Activated CD4-positive, alpha-beta memory T cell treated with anti-CD3 and anti-CD28 coated beads, Interleukin-2, amount 10 ng/mL, durations not matched to agents 7 days and 5 days (primary cell): ENCODE data around the gene TUBG1. TPM values are rescaled to one million over a fixed set of nuclear protein-coding genes. Genes with fewer than 3 reads are reported as not detected.
"Not testable (repeated sequence)": the region's sequence is repeated elsewhere in the genome, so short reads cannot be mapped to it uniquely, and the experiment has no call there.

Source experiments
- CTCF ChIA-PET: fragments of 350-600 bp; sonication (Branson Sonifier 250); formaldehyde crosslinking; loops from one replicate; lab custom pipeline; 2021; ENCODE audit warnings: antibody characterized with exemption, inconsistent platforms; lab: Charles Lee
- POLR2A ChIA-PET: fragments of 350-600 bp; sonication (Branson Sonifier 250); formaldehyde crosslinking; loops from one replicate; lab custom pipeline; 2021; ENCODE audit warnings: antibody characterized with exemption; lab: Charles Lee
- DNase-seq: peaks from one replicate; pipeline ENCODE4 v3.0.0-alpha.2; 2020
- H3K27ac Mint-ChIP-seq: one replicate; pipeline ENCODE4 v1.8.0; 2021; ENCODE audit warnings: mild to moderate bottlenecking, mixed read lengths
- H3K27me3 Mint-ChIP-seq: one replicate; pipeline ENCODE4 v1.8.0; 2021; ENCODE audit warnings: mixed read lengths
- H3K36me3 Mint-ChIP-seq: one replicate; pipeline ENCODE4 v1.8.0; 2021; ENCODE audit warnings: low read depth, mixed read lengths
- H3K4me1 Mint-ChIP-seq: one replicate; pipeline ENCODE4 v1.8.0; 2021; ENCODE audit warnings: mixed read lengths
- H3K4me3 Mint-ChIP-seq: one replicate; pipeline ENCODE4 v1.8.0; 2021; ENCODE audit warnings: mild to moderate bottlenecking, mixed read lengths
- H3K9me3 Mint-ChIP-seq: one replicate; pipeline ENCODE4 v1.8.0; 2021; ENCODE audit warnings: mixed read lengths
- total RNA-seq, 2 experiments: library from RNA; stranded (reverse); gene quantifications; one replicate each; pipeline ENCODE4 v1.2.3, GENCODE V29; 2021

TUBG1 gene
- total RNA-seq, 2 experiments from 2014 or later, result 53.3 to 56.3 TPM

GRCh38 chr17:42609814-42610801 is 625 bp downstream of the TUBG1 start:
- H3K9me3 Mint-ChIP-seq, DNase-seq, H3K27me3 Mint-ChIP-seq: not testable (repeated sequence)
- Mint-ChIP-seq H3K27ac (peak overlapping the region; percentile 91), H3K4me1 (peaks cover 36% of the 10 kb centered on the region), H3K36me3 (peaks cover 49% of the 10 kb centered on the region), H3K4me3 (peak overlapping the region; percentile 99)
- ChIA-PET CTCF (interaction anchor here (0.6 to 6.0 kb wide), 8 partner anchors 14 to 215 kb away, joined by 3 to 70 read pairs (median 3); partner anchors contain the start of genes PLEKHH3 and PSMC3IP), POLR2A (interaction anchor here (0.6 to 3.4 kb wide), 17 partner anchors 10 to 705 kb away, joined by 3 to 41 read pairs (median 4); partner anchors contain the start of genes BECN1, KCNH4, MLX and NAGLU)

GRCh38 chr17:42612013-42612412 is 2.5 kb downstream of the TUBG1 start:
- Mint-ChIP-seq H3K4me3 (no peak overlapping the region), H3K9me3 (no peaks in the 10 kb centered on the region), H3K27me3 (no peaks in the 10 kb centered on the region), H3K4me1 (peaks cover 18% of the 10 kb centered on the region), H3K36me3 (peaks cover 47% of the 10 kb centered on the region), H3K27ac (no peak overlapping the region)
- DNase-seq, result no peak
- ChIA-PET CTCF (no interaction called here), POLR2A (no interaction called here)

GRCh38 chr17:42613699-42614295 is 4.3 kb downstream of the TUBG1 start:
- Mint-ChIP-seq H3K9me3 (no peaks in the 10 kb centered on the region), H3K27ac (no peak overlapping the region), H3K4me1 (peaks cover 15% of the 10 kb centered on the region), H3K4me3 (no peak overlapping the region), H3K27me3 (no peaks in the 10 kb centered on the region), H3K36me3 (peaks cover 45% of the 10 kb centered on the region)
- CTCF ChIA-PET, result no interaction called here
- DNase-seq, result no peak
- POLR2A ChIA-PET, result interaction anchor here (0.9 to 1.0 kb wide), 2 partner anchors 36 to 69 kb away, joined by 3 read pairs; partner anchors contain the start of gene PSMC3IP

GRCh38 chr17:42617956-42618431 is 8.5 kb downstream of the TUBG1 start:
- H3K27me3 Mint-ChIP-seq, result no peaks in the 10 kb centered on the region
- no peaks in the 10 kb centered on the region for H3K9me3 Mint-ChIP-seq
- ChIA-PET CTCF (no interaction called here), POLR2A (interaction anchor here (1.0 kb wide), 1 partner anchor 11 kb away, joined by 3 read pairs; no protein-coding TSS in a partner anchor)
- peaks cover 12% of the 10 kb centered on the region for H3K4me1 Mint-ChIP-seq
- no peak overlapping the region for H3K27ac Mint-ChIP-seq
- DNase-seq, result no peak
- H3K4me3 Mint-ChIP-seq, result no peak overlapping the region
- peaks cover 25% of the 10 kb centered on the region for H3K36me3 Mint-ChIP-seq

- Mint-ChIP-seq H3K4me3 (no peak overlapping the region), H3K36me3 (peaks cover 22% of the 10 kb centered on the region), H3K4me1 (peaks cover 12% of the 10 kb centered on the region), H3K9me3 (no peaks in the 10 kb centered on the region), H3K27me3 (no peaks in the 10 kb centered on the region), H3K27ac (no peak overlapping the region)
- POLR2A ChIA-PET, result interaction anchor here (0.8 kb wide), 1 partner anchor 14 kb away, joined by 3 read pairs; no protein-coding TSS in a partner anchor
- CTCF ChIA-PET, result no interaction called here
- no peak for DNase-seq
Measured at GRCh38 chr17:42618442-42619150, 9.1 kb downstream of the TUBG1 start.

- H3K9me3 Mint-ChIP-seq, H3K36me3 Mint-ChIP-seq, H3K27ac Mint-ChIP-seq, H3K4me3 Mint-ChIP-seq, DNase-seq, POLR2A ChIA-PET, H3K27me3 Mint-ChIP-seq: not testable (repeated sequence)
- peaks cover 13% of the 10 kb centered on the region for H3K4me1 Mint-ChIP-seq
- CTCF ChIA-PET, result interaction anchor here (0.5 to 1.2 kb wide), 2 partner anchors 202 to 287 kb away, joined by 3 read pairs; partner anchors contain the start of gene BECN1
Measured at GRCh38 chr17:42621987-42622386, 12.5 kb downstream of the TUBG1 start.

- no peaks in the 10 kb centered on the region for H3K36me3 Mint-ChIP-seq
- peaks cover 10% of the 10 kb centered on the region for H3K4me1 Mint-ChIP-seq
- H3K27ac Mint-ChIP-seq, result no peak overlapping the region
- no peak overlapping the region for H3K4me3 Mint-ChIP-seq
- ChIA-PET POLR2A (no interaction called here), CTCF (interaction anchor here (0.7 to 0.8 kb wide), 2 partner anchors 11 to 13 kb away, joined by 3 read pairs; partner anchors contain the start of genes RETREG3 and TUBG1)
- H3K27me3 Mint-ChIP-seq, result no peaks in the 10 kb centered on the region
- DNase-seq, result no peak
- no peaks in the 10 kb centered on the region for H3K9me3 Mint-ChIP-seq
Measured at GRCh38 chr17:42623271-42623670, 13.8 kb downstream of the TUBG1 start.

GRCh38 chr17:42623732-42624596 is 14.5 kb downstream of the TUBG1 start:
- H3K4me1 Mint-ChIP-seq, result peaks cover 3% of the 10 kb centered on the region
- ChIA-PET CTCF (interaction anchor here (0.7 to 0.8 kb wide), 2 partner anchors 11 to 14 kb away, joined by 3 read pairs; partner anchors contain the start of genes RETREG3 and TUBG1), POLR2A (no interaction called here)
- no peaks in the 10 kb centered on the region for H3K9me3 Mint-ChIP-seq
- no peak overlapping the region for H3K27ac Mint-ChIP-seq
- no peaks in the 10 kb centered on the region for H3K27me3 Mint-ChIP-seq
- DNase-seq, result no peak
- no peak overlapping the region for H3K4me3 Mint-ChIP-seq
- H3K36me3 Mint-ChIP-seq, result no peaks in the 10 kb centered on the region

GRCh38 chr17:42627032-42627764 is 17.7 kb downstream of the TUBG1 start:
- H3K27ac Mint-ChIP-seq, CTCF ChIA-PET, H3K27me3 Mint-ChIP-seq, DNase-seq, H3K9me3 Mint-ChIP-seq, H3K4me1 Mint-ChIP-seq, H3K36me3 Mint-ChIP-seq, H3K4me3 Mint-ChIP-seq: not testable (repeated sequence)
- POLR2A ChIA-PET, result interaction anchor here (0.6 kb wide), 1 partner anchor 328 kb away, joined by 3 read pairs; no protein-coding TSS in a partner anchor

GRCh38 chr17:42629411-42630009 is 20.0 kb downstream of the TUBG1 start:
- DNase-seq, result no peak
- H3K36me3 Mint-ChIP-seq, result no peaks in the 10 kb centered on the region
- ChIA-PET CTCF (interaction anchor here (1.7 kb wide), 1 partner anchor 134 kb away, joined by 5 read pairs; no protein-coding TSS in a partner anchor), POLR2A (interaction anchor here (1.0 kb wide), 1 partner anchor 12 kb away, joined by 3 read pairs; no protein-coding TSS in a partner anchor)
- H3K4me1 Mint-ChIP-seq, result peaks cover 2% of the 10 kb centered on the region
- H3K27ac Mint-ChIP-seq, result no peak overlapping the region
- H3K27me3 Mint-ChIP-seq, result no peaks in the 10 kb centered on the region
- no peak overlapping the region for H3K4me3 Mint-ChIP-seq
- H3K9me3 Mint-ChIP-seq, result no peaks in the 10 kb centered on the region
